ENCODE results near the gene TAOK3. TPM values are rescaled to one million over a fixed set of nuclear protein-coding genes. Genes with fewer than 3 reads are reported as not detected.

TAOK3 gene
- total and polyA plus RNA-seq, 4 donors: 6.7 to 28.6 (median 19.5) TPM

DNA sequence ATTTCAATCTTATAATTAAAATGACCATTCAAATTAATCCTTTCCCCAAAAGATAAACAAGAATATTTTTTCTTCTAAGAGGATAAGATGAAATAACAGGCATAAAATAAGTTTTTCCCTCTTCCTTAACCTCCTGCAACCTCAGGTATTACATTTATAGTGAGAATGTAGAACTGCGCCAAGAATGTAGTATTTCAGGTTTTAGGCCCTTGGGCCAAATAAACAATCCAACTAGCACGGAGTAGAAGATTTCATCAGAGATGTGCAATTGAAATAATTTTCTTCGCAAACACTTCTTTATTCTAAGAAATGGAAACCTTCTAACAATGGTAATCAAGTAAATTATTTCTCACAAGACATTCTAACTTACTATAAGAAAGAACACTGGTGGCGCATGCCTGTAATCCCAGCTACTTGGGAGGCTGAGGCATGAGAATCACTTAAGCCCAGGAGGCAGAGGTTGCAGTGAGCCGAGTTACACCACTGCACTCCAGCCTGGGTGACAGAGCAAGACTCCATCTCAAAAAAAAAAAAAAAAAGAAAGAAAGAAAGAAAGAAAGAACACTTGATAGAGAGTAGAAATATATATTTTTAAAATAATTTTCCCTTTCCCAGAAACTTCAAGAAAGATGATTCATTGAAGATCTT is 100.8 kb downstream of the TAOK3 start:
- WGBS: 90% methylated on average over 5 of the region's 5 CpGs

GRCh38 chr12:118271183-118271582 is 101.5 kb downstream of the TAOK3 start:
- Histone ChIP-seq H3K36me3 (ENCODE audit: control insufficient read depth in 4 of 4, insufficient read depth in 3 of 4, low read depth in 1 of 4, low read length in 3 of 4) (no peaks in the 10 kb centered on the region), H3K4me3 (ENCODE audit: low read depth in 1 of 3, low read length in 3 of 3) (no peak overlapping the region), H3K9me3 (ENCODE audit: control insufficient read depth in 4 of 4, low read length in 3 of 4) (no peaks in the 10 kb centered on the region), H3K4me1 (ENCODE audit: control insufficient read depth in 4 of 4, insufficient read depth in 4 of 4, low read length in 3 of 4) (no peaks in the 10 kb centered on the region), H3K27me3 (ENCODE audit: control insufficient read depth in 4 of 4, insufficient read depth in 4 of 4, low read length in 3 of 4) (no peaks in the 10 kb centered on the region), H3K9ac (ENCODE audit: low read depth in 1 of 2, low read length in 2 of 2) (no peak overlapping the region), H3K27ac (ENCODE audit: low read depth in 1 of 2, low read length in 2 of 2) (no peak overlapping the region)
- no peak for DNase-seq (ENCODE audit: low spot score)
- 95% methylated on average over 3 of the region's 3 CpGs for WGBS
- TF ChIP-seq, protein P1, sequence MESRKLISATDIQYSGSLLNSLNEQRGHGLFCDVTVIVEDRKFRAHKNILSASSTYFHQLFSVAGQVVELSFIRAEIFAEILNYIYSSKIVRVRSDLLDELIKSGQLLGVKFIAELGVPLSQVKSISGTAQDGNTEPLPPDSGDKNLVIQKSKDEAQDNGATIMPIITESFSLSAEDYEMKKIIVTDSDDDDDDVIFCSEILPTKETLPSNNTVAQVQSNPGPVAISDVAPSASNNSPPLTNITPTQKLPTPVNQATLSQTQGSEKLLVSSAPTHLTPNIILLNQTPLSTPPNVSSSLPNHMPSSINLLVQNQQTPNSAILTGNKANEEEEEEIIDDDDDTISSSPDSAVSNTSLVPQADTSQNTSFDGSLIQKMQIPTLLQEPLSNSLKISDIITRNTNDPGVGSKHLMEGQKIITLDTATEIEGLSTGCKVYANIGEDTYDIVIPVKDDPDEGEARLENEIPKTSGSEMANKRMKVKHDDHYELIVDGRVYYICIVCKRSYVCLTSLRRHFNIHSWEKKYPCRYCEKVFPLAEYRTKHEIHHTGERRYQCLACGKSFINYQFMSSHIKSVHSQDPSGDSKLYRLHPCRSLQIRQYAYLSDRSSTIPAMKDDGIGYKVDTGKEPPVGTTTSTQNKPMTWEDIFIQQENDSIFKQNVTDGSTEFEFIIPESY (IDR thresholded peaks at IDR 0.05): no peak
- TF ChIP-seq GABPA (IDR thresholded peaks at IDR 0.05 in 1 of 2, conservative IDR thresholded peaks at IDR 0.05 in 1 of 2) (no peak), FOXA2 (IDR thresholded peaks at IDR 0.05) (no peak), RXRA (IDR thresholded peaks at IDR 0.05) (no peak), FOXA1 (IDR thresholded peaks at IDR 0.05) (no peak), YY1 (IDR thresholded peaks at IDR 0.05) (no peak), JUND (IDR thresholded peaks at IDR 0.05) (no peak), RAD21 (IDR thresholded peaks at IDR 0.05) (no peak), EGR1 (IDR thresholded peaks at IDR 0.05; ENCODE audit: low read depth in 2 of 2) (no peak), SP1 (IDR thresholded peaks at IDR 0.05) (no peak), NR2F2 (IDR thresholded peaks at IDR 0.05) (no peak), TAF1 (conservative IDR thresholded peaks at IDR 0.05) (no peak), ATF3 (IDR thresholded peaks at IDR 0.05) (no peak), HNF4G (IDR thresholded peaks at IDR 0.05) (no peak)
- TF ChIP-seq, protein P2, sequence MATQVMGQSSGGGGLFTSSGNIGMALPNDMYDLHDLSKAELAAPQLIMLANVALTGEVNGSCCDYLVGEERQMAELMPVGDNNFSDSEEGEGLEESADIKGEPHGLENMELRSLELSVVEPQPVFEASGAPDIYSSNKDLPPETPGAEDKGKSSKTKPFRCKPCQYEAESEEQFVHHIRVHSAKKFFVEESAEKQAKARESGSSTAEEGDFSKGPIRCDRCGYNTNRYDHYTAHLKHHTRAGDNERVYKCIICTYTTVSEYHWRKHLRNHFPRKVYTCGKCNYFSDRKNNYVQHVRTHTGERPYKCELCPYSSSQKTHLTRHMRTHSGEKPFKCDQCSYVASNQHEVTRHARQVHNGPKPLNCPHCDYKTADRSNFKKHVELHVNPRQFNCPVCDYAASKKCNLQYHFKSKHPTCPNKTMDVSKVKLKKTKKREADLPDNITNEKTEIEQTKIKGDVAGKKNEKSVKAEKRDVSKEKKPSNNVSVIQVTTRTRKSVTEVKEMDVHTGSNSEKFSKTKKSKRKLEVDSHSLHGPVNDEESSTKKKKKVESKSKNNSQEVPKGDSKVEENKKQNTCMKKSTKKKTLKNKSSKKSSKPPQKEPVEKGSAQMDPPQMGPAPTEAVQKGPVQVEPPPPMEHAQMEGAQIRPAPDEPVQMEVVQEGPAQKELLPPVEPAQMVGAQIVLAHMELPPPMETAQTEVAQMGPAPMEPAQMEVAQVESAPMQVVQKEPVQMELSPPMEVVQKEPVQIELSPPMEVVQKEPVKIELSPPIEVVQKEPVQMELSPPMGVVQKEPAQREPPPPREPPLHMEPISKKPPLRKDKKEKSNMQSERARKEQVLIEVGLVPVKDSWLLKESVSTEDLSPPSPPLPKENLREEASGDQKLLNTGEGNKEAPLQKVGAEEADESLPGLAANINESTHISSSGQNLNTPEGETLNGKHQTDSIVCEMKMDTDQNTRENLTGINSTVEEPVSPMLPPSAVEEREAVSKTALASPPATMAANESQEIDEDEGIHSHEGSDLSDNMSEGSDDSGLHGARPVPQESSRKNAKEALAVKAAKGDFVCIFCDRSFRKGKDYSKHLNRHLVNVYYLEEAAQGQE (IDR thresholded peaks at IDR 0.05): no peak

More for the DNA sequence above, 100.8 kb downstream of the TAOK3 start:
- Histone ChIP-seq H3K9ac (ENCODE audit: low read depth in 1 of 2, low read length in 2 of 2) (no peak overlapping the region), H3K27me3 (ENCODE audit: control insufficient read depth in 4 of 4, insufficient read depth in 4 of 4, low read length in 3 of 4) (no peaks in the 10 kb centered on the region), H3K36me3 (ENCODE audit: control insufficient read depth in 4 of 4, insufficient read depth in 3 of 4, low read depth in 1 of 4, low read length in 3 of 4) (no peaks in the 10 kb centered on the region), H3K4me3 (ENCODE audit: low read depth in 1 of 3, low read length in 3 of 3) (no peak overlapping the region), H3K9me3 (ENCODE audit: control insufficient read depth in 4 of 4, low read length in 3 of 4) (no peaks in the 10 kb centered on the region), H3K4me1 (ENCODE audit: control insufficient read depth in 4 of 4, insufficient read depth in 4 of 4, low read length in 3 of 4) (no peaks in the 10 kb centered on the region), H3K27ac (ENCODE audit: low read depth in 1 of 2, low read length in 2 of 2) (no peak overlapping the region)
- no peak for DNase-seq (ENCODE audit: low spot score)
- no peak for TF ChIP-seq YY1 (IDR thresholded peaks at IDR 0.05)
- TF ChIP-seq, protein P1 (IDR thresholded peaks at IDR 0.05): no peak
- no peak for TF ChIP-seq ATF3 (IDR thresholded peaks at IDR 0.05)
- TF ChIP-seq HNF4G (IDR thresholded peaks at IDR 0.05): no peak
- no peak for TF ChIP-seq NR2F2 (IDR thresholded peaks at IDR 0.05)
- TF ChIP-seq HNF4A (conservative IDR thresholded peaks at IDR 0.05): no peak
- TF ChIP-seq RXRA (IDR thresholded peaks at IDR 0.05): no peak
- TF ChIP-seq SP1 (IDR thresholded peaks at IDR 0.05): no peak
